ENCODE measurements around the gene RBBP5.
"Not testable (repeated sequence)": the region's sequence is repeated elsewhere in the genome, so short reads cannot be mapped to it uniquely, and the experiment has no call there.

Gene RBBP5

DNA sequence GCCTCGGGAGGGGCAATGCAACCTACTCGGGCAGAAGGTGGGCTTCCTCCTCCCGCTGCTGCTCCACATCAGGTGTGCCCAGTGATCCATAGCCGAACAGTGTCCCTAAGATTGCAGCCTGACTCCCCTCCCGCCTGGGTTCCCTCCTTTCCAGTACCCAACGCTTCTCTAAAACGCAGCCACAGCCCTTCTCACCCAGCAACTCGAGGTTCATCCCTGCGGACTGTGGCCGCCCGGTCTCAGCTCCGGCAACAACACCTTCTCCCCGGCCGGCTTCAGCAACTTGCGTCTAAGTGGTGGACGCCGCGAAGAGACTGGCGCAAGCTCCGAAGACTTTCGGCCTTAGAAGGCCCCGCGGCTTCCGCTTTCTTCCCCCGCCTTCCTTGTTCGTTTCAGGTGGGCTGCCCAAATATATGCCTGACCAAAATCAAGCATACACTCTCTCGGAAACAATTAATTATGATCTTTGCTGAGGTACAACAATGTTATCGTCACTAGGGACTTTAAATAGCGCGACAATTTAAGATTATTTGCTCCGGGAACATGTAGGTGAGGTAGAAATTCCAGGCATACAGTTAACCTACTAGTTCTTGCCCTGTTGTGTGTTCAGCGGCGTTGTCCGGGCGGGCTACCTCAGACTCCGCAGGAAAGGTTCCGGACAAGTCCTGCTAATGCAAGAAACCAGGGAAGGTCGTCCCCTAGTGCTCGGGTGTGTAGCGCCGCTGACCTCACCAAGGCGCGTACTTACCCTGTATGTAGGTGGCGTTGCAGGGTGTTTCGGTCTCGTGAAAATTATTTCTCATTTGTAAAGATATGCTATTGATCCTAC lies at the start of gene RBBP5:
Gene RBBP5, minus strand, starts transcription at position 319 of the 829 bp plus-strand sequence. Its CDS starts 105 bp downstream, at position 214.
- DNase-seq: peak; percentile 99

DNA sequence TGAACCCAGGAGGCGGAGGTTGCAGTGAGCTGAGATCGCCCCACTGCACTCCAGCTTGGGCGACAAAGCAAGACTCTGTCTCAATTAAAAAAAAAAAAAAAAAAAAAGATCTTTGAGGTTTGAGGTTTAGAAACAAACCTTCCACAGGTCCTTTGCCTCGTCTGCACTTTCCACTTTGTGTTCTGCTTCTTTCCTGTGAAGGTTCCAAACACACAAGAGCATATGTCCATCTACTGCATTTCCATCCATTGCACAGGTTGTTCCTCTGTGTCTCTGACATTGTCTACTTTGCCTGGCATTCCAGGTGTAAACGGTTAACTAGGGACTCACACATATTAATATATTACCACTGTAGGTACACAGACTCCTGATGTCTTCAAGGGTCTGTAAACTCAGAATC lies 49.6 kb upstream of the RBBP5 start:
- no peak for DNase-seq

DNA sequence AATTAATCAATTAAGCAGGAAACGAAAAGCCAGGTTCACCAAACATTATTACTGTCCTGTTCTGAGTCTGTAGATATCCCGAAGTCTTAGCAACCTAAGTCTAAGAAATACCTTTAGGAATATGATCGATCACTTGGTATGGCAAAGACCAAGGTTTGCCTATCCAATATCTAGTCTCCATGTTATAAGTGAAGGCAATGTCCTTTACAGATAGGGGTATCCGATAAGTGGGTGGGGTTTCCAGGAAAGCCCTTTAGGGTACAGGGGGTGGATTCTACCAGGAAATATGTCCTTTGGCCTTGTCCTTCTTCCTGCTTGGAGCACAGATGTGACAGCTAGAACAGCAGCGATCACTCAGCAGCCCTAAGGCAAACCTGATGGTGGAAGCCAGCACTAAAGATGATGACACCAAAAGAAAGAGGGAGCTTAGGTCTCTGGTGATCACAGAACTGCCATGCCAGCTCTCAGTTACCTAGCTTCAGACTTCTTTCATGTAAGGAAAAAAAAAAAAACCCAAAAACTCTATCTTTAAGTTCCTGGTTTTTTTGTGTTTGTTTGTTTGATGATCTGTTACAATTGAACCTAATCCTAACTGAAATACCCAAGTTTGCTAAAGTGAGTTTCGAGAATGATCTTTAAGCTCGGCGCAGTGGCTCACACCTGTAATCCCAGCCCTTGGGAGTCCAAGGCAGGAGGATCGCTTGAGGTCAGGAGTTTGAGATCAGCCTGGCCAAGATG lies 48.9 kb upstream of the RBBP5 start:
- no peak for DNase-seq

- no peak for DNase-seq
Observed at GRCh38 chr1:205169248-205169647, 47.5 kb upstream of the RBBP5 start.

DNA sequence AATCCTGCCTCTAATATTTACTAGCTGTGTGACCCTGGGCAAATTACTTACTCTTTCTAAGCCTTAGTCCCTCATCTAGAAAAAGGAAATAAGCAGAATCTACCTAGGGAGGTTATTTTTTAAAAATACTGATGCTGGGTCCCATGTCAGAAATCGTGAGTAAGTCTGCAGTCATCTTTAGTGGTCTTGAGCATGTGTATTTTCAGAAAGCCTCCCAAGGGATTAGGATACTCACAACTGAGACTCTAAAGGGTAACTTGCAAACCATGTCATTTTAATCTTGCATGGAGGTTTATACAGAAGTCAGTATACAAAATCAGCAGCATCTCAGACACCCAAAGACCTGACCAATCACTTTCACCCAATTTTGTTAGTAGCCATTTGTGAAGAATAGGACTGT lies 46.5 kb upstream of the RBBP5 start:
- DNase-seq: no peak

DNA sequence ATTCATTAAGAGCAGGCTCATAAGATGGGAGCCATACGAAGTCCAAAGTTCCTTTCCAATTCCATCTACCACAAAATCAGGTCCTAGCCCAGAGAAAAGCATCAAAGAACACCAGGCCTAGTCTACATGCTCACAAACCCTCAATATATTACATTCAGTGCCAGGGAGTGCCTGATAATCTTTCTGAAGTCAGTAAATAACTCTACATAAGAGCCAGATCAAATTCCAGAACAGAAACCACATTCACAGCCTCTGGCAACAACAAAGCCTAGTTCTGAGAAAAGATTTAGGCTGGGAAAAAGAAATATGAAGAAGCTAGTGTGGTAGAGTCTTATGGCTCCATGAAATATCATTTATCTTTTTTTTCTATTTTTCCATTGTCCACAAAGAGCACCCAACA lies 40.5 kb upstream of the RBBP5 start:
- no peak for DNase-seq

DNA sequence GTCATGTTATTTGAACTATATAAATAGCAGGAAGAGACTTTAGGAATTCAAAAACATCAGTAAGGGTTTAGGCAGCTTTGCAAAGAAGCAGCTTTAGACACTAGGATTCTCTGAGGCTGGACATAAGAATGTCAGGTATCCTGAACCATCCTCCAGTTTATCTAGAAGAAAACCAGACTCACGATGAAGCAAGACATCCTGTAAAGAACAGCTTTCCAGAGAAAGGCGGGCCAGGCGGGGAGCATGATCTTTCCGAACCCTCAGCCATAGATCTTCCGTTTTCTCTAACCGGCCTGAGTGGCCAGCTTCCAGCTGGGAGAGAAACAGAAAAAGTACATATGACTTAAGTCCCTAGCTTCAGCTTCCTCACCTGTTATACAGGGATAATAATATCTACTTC lies 39.3 kb upstream of the RBBP5 start:
- no peak for DNase-seq

DNA sequence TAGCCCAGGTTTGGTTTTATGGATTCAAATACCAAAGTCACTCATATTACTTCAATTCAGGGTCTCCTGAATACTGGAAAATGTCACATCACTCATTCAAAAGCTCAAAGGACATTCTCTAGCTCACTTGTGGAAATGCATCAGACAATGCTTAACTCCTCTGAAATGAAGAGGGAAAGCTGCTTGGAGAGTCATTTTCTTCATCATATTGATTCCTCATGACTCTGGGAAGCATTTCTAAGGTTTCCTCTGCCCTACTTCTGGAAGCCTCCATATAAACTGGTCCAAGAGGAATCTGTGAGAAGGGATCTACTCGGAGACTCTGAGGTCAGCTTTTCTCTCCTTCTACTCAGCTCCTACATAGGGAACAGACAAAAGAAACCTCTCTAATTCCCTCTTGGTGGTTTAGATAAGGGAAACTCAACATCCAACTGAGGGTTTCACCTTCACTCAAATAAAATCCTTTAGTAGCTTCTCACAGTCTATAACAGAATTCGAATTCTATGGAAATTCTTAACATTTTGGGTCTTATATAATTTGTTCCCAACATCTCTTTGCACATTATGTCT lies 36.4 kb upstream of the RBBP5 start:
- DNase-seq: no peak

- DNase-seq: not testable (repeated sequence)
Observed at GRCh38 chr1:205155665-205156377, 34.0 kb upstream of the RBBP5 start.

DNA sequence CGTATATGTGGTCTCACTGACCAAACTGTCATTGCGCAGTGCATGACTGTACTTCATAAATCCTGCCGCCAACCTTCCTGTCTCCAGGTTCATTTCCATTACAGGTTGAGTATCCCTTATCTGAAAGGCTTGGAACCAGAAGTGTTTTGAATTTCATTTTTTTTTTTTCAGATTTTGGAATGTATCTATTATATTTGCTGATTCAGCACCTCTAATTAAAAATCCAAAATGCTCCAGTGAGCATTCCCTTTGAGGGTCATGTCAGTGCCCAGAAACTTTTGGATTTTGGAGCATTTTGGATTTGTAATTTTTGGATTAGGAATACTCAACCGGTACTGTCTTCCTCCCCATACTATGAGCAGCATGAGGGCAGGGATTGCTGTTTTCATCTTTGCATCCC lies 30.7 kb upstream of the RBBP5 start:
- no peak for DNase-seq

DNA sequence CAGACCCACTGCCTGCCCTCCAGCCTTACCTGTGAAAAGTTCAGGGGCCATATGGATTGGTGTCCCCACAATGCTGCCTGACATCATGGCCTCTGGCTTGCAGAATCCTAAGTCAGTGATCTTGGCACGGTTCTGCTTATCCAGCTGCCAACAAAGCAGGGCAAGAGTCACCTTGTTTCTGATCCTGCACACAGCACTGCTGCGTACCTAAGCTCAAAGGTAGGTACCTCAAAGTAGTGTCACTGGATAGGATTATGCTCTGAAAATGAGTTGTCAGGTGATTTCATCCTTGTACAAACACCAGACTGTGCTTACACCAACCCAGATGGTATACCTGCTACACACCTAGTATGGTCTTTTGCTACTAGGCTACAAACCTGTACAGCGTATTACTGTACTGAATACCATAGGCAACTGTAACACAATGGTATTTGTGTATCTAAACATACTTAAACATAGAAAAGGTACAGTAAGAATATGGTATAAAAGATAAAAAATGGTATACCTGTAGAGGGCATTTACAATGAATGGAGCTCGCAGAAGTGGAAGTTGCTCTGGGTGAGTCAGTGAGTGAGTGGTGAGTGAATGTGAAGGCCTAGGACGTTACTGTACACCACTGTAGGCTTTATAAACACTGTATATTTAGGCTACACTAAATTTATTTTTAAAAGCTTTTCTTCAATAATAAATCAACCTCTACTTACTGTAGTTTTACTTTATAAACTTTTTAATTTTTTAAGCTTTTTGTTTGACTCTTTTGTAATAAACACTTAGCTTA lies 29.1 kb upstream of the RBBP5 start:
- DNase-seq: no peak

- no peak for DNase-seq
Observed at GRCh38 chr1:205147191-205147835, 25.5 kb upstream of the RBBP5 start.

GRCh38 chr1:205144751-205145150 lies 23.0 kb upstream of the RBBP5 start:
- DNase-seq: no peak

DNA sequence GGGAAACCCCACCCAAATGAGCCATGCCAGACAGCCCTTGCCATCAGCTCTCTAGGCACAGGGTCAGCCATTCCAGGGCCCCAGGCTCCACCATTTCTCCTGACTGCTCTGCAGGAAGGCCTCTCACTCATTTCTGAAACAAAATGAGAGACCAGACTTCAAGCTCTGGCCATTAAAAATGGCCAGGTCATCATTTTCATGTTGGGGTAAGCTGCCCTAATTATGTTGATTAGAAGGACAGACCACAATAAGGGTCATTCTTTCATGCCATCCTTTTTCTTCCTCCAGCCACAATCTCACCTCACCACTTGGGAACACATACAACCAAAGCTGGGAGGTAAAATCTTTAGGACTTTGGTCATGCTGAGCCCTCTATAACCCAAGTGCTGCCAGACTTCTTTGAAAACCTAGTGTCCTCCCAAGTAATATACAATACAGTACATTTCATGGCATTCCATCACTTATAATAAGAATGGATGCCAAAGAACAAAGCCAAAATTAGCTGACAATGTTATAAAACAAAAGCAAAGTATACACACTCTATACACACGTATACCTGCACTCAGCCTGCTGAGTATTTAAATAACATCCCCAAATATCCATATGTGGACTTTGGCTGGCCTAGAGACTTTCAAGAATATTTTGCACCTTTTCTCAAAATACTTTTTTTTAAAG lies 22.4 kb upstream of the RBBP5 start:
- no peak for DNase-seq

- no peak for DNase-seq
Observed at GRCh38 chr1:205142102-205142469, 20.3 kb upstream of the RBBP5 start.

DNA sequence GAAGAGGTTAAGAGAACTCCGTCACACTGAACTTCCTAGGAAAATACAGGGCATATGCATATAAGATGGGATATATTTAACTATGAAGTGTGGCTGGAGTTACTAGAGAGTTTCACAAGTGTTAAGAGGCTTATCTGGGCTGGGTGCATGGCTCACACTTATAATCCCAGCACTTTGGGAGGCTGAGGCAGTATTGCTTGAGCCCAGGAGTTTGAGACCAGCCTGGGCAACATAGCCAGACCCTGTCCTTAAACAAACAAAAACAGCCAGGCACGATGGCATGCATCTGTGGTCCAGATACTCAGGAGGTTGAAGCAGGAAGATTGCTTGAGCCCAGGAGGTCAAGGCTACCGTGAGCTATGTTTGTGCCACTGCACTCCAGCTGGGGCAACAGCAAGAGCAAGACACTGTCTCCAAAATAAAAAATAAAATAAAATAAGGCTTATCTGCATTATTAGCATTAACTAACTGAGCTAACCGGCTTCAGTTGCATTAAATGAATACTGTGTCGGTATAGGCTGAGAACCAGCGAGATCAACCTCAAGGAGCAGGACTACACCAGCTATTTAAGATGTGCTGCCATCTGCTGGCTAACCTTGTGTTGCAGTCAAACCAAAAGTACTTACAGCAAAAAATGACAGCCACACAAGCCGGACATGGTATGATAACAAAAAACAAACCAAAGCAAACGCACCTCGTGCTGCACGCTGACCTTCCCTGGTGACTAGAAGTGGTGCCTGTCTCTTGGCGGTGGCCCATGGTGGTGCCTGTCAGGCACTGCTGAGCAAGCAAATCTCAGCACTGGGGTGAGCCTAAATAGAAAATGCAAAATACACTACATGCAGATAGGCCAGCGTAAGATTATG lies 19.7 kb upstream of the RBBP5 start:
- peak; percentile 92 for DNase-seq

- DNase-seq: no peak
Observed at GRCh38 chr1:205140113-205140512, 18.3 kb upstream of the RBBP5 start.

GRCh38 chr1:205137901-205138300 lies 16.1 kb upstream of the RBBP5 start:
- no peak for DNase-seq

- DNase-seq: no peak
Observed at GRCh38 chr1:205133287-205133686, 11.5 kb upstream of the RBBP5 start.

GRCh38 chr1:205129447-205130029 lies 7.8 kb upstream of the RBBP5 start:
- DNase-seq: no peak

Measured in DMS53 (cell line).